GM21515 (cell line): ENCODE results near the gene RPS6KC1.
"Not testable (repeated sequence)": the region's sequence is repeated elsewhere in the genome, so short reads cannot be mapped to it uniquely, and the experiment has no call there.

Experiments used
- ATAC-seq: cut with Tn5 transposase; IDR thresholded peaks from one replicate; pipeline ENCODE4 v1.9.1; 2021; ENCODE audit not compliant: unreplicated experiment

RPS6KC1 gene

DNA sequence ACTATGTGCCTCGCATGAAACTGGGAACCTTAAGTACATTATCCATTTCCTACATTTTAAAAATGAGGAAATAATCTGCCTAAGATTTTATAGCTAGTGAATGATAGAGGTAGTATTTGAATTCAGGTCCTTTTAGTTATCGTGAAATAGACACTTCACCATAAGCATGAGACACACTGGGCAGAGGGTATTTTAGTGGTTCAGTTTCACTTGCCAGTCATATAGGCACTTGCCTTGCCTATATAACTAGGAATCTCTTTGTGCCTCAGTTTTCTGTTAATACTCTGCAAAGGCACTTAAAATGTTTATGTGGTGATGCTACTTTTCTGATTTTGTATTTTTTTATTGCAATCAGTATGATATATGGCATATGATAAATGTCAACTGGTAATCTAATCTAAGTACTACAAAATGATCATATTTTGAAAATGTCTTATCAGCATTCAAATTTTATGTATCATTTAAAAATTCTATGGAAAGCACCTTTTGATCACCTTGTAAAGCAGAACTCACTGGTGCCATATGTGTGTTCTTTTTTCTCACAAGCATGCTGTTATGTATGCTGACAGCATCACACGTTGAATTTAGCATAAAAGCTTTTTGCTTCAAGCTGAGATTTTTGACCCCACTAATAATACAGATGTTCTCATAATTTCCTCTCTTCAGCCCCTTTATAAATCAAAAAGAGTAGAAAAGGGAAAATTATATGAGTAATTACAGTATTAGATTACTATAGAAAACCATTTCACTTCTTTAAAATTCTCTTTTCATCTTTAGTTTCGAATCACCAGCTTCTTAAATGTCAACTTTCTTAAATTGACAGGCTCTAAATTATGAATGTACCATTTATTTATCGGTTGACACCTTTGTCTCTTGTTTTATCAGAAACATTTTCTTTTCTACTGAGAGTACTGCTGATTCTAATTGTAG, 52.6 kb downstream of the RPS6KC1 start:
- ATAC-seq, result no peak

DNA sequence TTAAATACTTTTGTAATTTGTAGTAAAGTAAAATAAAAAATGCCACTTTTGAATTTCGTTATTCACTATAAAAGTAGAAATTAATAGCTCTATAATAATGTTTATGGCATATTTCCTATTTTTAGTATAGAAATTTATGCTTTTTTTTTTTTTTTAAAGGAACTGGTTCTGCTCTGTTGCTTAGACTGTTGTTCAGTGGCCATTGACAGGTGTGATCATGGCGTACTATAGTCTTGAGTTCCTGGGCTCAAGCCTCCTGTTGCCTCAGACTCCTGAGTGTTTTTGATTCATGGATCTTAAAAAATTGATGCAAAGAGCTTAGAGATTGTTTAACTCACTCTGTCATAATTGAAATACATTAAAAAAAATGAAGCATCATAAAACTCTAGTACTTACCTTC, 53.6 kb downstream of the RPS6KC1 start:
- no peak for ATAC-seq

DNA sequence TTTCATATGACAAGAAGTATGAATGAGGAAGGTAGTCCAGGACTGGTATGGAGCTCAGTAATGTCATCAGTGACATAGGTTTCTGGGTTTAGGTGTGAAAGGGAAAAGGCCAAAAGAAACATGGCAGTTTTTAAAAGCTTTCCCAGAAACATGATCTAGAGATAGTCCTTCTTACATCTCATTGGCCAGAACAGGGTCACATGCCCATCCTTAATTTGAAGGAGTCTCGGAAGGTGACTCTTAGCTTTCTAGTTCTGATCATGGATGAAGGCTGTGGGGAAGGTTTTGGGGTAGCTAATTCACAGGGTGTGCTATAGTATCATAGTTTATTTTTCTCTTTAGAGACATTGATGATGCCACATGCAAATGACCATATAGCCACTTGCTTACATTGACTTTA, 55.3 kb downstream of the RPS6KC1 start:
- no peak for ATAC-seq

DNA sequence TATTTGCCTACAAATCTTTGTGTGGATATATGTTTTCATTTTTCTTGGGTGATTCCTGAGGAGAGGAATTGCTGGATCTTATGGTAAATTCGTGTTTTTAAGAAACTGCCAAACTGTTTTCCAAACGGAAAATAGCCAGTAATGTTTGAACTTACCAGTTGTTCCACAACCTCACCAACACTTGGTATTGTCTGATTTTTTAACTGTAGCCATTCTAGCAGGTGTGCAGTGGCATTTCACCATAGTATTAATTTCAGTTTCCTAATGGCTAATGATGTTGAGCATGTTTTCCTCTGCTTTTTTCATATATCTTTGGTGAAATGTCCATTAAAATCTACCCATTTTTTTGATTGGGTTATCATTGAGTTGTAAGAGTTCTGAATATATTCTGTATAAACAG, 56.6 kb downstream of the RPS6KC1 start:
- no peak for ATAC-seq

DNA sequence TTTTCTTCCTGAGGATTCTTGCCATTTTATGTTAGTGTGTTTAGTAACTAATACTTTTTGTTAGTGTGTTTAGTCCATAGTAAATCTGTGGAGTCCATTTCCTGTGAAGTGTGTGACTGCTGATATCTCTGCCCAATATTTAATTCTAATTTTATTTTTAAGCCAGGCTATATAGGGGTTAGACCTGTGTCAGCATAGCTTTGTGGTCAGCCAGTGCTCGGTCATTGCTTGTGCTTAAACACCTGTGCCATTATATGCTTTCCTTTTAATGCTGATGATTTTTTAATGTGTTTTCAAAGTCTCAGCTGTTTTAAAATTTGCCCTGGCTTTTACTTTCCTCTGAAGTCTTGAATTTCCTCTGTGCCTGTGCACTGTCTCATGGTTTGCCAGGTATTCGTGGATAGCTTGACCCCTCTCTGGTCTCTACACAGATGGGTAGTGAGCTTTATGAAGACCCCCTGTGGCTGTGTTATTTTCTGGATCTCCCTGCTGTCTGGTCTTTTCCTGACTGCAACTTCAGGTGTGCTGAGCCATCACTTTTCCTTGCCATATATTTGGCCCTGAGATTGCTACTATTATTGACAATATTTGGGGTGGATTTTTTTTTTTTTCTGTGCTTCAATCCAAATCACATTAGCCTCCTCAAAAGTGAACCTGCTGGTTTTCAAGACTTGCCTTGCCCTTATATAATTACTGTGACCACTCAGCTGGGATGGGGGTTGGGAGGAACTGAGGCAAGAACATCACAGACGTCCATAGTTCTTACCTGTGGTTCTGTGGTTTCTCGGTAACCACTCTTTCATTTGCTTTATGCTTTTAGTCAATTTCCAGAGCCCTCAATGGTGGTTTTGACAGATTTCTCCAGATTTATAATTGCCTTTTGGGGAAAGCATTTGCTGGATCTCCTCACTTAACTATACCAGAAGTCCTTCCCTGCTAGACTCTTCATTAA, 59.6 kb downstream of the RPS6KC1 start:
- peak; percentile 76 for ATAC-seq

DNA sequence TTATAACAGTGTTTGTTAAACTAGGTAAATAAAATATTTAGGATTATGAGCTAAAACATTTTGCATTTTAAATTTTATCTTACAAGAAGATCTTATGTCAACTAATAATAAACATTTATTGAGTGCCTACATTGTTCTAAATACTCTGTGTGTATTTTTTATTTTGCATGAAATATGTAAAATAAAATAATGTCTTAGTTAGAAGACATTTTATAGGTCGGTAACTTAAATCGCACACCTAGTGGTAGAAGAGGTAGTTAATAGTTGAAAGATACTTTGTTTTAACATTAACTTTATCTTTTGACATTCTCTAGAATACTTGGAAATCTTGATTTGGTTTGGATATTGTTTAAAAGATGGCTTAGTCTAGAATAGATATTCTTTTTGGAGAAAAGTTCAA, 60.5 kb downstream of the RPS6KC1 start:
- no peak for ATAC-seq

DNA sequence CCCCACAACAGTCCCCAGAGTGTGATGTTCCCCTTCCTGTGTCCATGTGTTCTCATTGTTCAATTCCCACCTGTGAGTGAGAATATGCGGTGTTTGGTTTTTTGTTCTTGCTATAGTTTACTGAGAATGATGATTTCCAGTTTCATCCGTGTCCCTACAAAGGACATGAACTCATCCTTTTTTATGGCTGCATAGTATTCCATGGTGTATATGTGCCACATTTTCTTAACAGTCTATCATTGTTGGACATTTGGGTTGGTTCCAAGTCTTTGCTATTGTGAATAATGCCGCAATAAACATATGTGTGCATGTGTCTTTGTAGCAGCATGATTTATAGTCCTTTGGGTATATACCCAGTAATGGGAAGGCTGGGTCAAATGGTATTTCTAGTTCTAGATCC, 61.7 kb downstream of the RPS6KC1 start:
- not testable (repeated sequence) for ATAC-seq

DNA sequence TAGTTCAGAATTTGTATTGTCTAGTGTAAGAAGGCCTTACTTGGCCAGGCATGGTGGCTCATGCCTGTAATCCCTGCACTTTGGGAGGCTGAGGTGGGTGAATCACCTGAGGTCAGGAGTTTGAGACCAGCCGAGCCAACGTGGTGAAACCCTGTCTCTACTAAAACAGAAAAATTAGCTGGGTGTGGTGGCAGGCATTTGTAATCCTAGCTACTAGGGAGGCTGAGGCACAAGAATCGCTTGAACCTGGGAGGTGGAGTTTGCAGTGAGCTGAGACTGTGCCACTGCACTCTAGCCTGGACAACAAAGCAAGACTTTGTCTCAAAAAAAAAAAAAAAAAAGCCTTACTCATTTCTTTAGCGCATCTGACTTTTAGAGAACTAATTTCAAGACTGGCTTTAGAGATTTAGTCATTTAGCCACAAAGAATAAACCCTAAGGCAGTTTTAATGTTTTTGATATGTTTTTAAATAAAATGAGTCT, 66.7 kb downstream of the RPS6KC1 start:
- ATAC-seq, result not testable (repeated sequence)

DNA sequence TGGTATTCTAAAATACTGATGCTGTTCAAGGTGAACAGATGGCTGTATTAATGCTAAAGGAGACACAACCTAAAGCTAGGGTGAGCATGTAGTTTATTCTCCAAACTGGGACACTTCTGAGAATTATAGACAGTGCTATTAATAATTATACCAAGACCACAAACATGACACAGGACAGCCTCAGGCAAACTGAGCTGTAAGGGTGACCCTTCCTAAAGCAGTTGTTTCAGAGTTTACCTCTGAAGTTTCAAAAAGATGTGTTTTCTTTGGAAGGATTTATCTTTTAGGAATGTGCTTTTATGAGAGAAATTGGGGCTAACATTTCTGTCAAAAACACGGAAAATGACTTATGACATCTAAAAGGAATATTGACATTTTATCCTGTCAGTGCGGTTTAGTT, 68.8 kb downstream of the RPS6KC1 start:
- no peak for ATAC-seq

DNA sequence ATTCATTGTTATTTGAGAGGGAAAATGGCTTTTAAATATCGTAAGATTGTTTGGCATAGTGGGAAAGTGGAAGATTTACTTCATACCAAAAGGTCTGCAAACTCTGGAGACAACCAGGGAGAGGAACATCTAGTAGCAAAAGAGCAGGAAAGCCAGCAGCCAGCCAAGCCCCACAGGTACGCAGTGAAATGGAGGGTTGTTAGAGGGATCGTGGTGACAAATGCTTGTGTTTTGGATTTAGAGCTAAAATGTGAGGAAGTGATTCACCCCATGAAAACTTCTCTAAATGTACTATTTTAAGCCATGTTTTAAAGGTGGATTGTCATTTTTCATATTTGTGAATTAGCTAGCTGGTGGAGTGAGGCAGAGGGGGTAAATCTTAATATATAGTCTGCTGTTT, 69.3 kb downstream of the RPS6KC1 start:
- no peak for ATAC-seq

DNA sequence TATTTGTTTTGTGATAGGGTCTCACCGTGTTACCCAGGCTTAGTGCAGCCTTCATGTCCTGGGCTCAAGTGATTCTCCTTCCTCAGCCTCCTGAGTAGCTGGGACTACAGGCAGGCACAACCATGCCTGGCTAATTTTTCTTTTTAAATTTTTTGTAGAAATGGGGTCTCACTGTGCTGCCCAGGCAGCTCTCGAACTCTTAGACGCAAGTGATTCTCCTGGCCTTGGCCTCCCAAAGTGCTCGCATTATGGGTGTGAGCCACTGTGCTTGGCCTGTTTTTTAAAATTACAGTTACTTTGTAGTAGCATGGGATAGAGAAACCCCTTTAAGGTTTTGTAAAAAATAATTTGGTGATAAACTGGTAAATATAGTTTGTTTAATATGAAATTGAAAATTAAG, 69.9 kb downstream of the RPS6KC1 start:
- no peak for ATAC-seq

DNA sequence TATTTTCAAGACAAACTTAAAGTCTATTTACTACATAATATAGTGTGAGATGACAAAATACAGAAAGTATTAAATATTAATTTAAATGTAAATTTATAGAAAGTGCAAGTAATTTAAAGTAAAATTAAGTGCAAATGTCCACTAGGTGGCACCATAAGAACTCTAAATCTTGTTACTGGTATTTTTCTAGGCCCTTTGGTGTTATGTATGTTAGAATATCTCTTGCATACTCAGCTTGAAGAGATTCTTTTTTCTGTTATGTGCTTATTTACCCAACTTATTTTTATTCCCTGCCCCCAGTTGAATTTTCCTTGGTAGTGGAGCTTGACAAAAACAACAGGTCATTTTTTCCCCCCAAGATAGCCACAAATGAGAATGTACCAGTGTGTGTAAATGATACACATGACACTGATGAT, 71.5 kb downstream of the RPS6KC1 start:
- no peak for ATAC-seq

DNA sequence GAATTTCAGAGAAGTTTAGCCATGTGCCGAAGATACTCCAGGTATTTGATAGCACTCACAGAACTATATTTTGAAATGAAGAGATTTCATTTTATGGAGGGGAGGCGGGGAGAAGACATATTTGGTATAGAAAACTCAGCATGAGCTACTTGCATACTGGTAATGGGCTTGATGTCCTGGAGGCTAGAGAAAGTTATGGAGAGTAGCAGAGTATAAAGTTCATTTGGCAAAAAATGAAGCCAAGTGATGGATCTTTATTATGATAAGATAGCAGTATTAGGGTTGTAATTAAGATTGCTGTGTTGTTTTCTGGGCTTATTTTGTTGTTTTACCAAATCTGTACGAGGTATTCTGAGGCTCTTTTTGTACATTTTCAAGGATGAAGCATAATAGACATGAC, 72.0 kb downstream of the RPS6KC1 start:
- ATAC-seq, result no peak

DNA sequence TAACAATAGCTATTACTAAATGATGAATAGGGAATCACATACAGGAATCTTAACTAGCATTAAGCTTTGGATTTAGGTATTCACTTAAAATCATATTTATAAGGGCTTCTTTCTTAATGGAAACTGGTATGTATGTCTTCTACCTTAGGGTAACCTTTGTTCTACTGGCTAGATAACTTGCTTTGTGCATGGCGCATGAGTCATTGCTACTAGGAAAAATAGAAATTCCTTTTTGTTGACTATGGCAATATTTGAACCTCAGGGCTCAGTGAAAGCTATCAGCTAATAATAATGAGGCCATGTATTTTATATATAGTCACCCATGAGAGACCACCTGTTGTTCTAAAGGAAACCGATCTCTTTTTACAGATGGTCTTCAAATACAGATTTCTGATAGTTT, 72.5 kb downstream of the RPS6KC1 start:
- no peak for ATAC-seq

DNA sequence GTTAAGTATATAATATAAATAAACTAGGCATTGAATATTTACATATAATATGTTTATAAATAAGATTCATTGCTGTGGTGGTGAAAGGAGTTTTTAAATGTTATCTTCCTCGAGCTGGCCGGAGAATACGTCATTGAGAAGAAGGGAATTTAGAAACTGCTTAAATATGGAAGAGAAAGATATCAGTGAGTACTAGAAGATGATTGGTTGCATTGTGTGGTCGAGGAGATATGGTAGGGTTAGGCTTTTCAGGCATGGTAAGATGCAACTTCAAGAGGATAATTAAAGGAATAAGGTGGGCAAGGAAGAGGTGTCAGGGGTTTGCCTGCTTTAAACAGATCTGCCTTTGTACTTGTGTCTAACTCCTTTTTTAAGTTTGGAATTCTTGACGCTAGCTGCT, 73.5 kb downstream of the RPS6KC1 start:
- ATAC-seq, result no peak

DNA sequence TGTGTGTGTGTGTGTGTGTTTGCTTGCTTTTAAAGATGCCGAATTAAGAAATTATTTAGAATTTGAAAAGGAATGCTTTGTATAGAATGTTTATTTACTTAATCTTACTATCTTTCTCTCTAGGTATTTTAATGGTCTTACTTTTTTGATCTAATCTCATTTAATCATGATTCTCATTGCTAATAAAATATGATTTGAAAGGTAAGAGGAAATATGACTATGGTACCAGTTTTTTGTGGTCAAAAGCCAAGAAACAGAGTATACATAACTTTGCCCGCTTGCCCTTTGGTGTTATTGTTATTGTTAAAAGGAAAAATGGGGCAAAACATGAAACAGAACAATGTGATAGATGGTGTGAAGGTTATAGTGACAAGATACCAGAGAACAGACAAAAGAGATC, 74.6 kb downstream of the RPS6KC1 start:
- no peak for ATAC-seq

DNA sequence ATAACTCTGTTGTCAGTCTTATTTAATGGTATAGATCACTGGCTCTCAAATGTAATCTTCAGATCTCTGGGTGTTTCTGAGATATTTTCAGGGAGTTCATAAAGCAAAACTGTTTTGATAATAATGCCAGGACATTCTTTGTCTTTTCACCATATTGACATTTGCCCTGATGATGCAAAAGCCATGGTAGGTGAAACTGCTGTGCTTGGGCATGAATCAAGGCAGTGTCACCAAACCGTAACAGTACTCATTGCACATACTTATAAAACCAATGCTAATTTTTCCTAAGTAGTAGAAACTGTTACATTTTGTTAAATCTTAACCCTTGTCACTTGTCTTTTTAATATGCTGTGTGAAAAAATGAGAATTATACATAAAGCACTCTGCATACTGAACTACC, 76.0 kb downstream of the RPS6KC1 start:
- no peak for ATAC-seq

DNA sequence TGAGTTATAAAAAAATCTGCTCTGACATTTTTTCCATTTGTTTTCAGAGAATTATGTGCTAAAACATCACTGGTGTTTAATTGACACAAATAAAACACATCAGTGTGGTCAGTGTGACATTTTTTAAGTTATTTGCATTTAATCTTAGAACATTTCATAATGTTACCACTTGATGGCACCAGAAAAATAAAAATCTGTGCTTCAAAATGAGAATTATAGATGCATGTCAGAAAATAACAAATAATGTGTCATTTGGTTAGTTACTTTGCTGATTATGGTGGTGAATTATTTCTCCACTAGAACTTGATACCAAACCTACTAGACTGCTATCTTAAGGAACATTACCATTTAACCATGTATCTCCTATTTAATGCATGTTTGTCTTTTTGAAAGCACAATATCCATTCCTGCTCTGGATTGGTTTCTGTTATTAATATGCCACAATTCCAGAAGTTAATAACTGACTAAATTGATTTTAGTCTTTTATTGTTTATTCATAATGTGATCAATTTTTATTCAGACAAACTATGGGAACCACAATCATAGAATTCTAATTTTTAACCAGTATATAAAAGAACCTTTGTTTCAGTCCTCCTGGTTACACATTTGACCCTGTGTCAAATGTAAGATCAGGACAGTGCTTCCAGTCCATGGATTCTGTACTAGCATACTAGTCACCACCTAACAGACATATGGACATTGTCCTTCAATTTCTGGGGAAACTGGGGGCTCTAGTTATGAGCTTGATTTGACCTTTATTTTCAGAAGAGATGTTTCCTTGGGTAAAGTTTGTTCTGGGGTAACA, 81.0 kb downstream of the RPS6KC1 start:
- no peak for ATAC-seq

DNA sequence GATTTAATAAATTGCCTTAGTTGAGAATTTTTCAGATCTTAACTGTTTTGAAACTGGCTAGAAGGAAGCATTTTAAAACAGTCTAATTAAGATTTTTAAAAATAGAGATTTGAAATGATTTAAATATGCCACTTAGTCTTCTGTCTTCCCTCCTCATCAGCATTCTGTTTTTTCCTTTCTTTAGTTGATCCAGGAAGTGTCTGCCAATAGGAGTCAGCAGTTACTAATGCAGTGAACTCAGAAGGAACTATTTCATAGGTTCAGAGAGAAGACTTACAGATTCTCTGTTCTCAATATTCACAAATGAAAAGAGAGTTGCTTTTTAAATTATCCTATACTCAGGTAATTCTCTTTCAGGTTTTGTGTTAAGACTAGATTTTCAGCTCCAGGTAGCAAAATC, 84.5 kb downstream of the RPS6KC1 start:
- ATAC-seq, result no peak

DNA sequence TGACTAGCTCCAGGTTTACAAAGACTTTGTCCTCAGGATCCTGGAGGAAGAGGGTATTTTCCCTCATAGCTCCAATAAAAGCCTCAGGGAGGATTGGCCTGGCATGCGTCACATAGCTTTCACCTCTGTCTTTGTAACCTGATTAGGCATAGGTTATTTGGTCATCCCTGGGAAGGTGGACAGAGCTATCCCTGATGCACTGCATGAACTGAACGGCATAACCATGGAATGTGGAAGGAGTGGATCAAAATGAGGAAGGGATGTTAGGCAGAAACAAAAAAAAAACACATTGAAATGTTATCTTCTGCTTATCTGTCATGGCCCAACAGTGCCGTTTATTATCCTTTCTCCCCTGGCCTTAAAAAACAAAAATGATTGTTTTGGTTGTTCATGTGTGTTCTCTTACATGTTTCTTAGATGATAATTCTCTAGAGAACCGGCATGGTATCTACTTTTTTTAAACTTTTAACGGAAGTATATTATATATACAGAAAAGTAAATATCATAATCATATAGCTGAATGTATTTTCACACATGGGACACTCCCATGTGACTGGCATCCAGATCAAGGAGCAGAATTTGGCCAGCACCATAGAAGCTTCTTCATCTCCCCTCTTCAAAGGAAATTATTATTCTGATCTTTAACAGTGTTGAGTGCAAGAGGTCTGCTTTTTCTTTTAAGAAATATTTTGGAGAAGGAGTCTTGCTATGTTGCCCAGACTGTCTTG, 85.3 kb downstream of the RPS6KC1 start:
- ATAC-seq, result no peak
